Measurements from ENCODE around the gene KRT31. TPM values are rescaled to one million over a fixed set of nuclear protein-coding genes. Genes with fewer than 3 reads are reported as not detected.

Gene KRT31
- total RNA-seq: not detected
- long read RNA-seq: 0 reads

GRCh38 chr17:41396996-41397660 lies at the start of gene KRT31:
TSS of gene KRT31 (minus strand) at chr17:41397608. CDS start at chr17:41397539, 69 bp downstream.
- no peaks in the 10 kb centered on the region for H3K4me1 ChIP-seq
- intact Hi-C loops (cut with DNase I): no loop called here
- no peaks in the 10 kb centered on the region for H3K36me3 ChIP-seq
- DNase-seq (no peak), ATAC-seq (no peak)
- H3K27ac ChIP-seq: no peak within 1 kb of the TSS
- H3K4me3 ChIP-seq: no peak within 1 kb of the TSS
- no peaks in the 10 kb centered on the region for H3K9me3 ChIP-seq
- H3K27me3 ChIP-seq: no peaks in the 10 kb centered on the region
- no peak for TF ChIP-seq CTCF (IDR thresholded peaks at IDR 0.05)

- no peak for DNase-seq
- Histone ChIP-seq H3K4me3 (no peak overlapping the region), H3K9me3 (no peaks in the 10 kb centered on the region), H3K4me1 (no peaks in the 10 kb centered on the region), H3K36me3 (no peaks in the 10 kb centered on the region), H3K27ac (no peak overlapping the region), H3K27me3 (no peaks in the 10 kb centered on the region)
- no peak for TF ChIP-seq CTCF (IDR thresholded peaks at IDR 0.05)
- no peak for ATAC-seq
- intact Hi-C loops (cut with DNase I): no loop called here
Observed at GRCh38 chr17:41446806-41447205, 49.4 kb upstream of the KRT31 start.

GRCh38 chr17:41444640-41445039 lies 47.2 kb upstream of the KRT31 start:
- H3K27me3 ChIP-seq: no peaks in the 10 kb centered on the region
- no peak overlapping the region for H3K4me3 ChIP-seq
- no peaks in the 10 kb centered on the region for H3K36me3 ChIP-seq
- intact Hi-C loops (cut with DNase I): no loop called here
- DNase-seq (no peak), ATAC-seq (no peak)
- no peak for TF ChIP-seq CTCF (IDR thresholded peaks at IDR 0.05)
- H3K9me3 ChIP-seq: no peaks in the 10 kb centered on the region
- no peak overlapping the region for H3K27ac ChIP-seq
- H3K4me1 ChIP-seq: no peaks in the 10 kb centered on the region

GRCh38 chr17:41444186-41444585 lies 46.8 kb upstream of the KRT31 start:
- H3K4me3 ChIP-seq: no peak overlapping the region
- ATAC-seq (no peak), DNase-seq (no peak)
- no peaks in the 10 kb centered on the region for H3K27me3 ChIP-seq
- TF ChIP-seq CTCF (IDR thresholded peaks at IDR 0.05): no peak
- no peaks in the 10 kb centered on the region for H3K9me3 ChIP-seq
- no peaks in the 10 kb centered on the region for H3K4me1 ChIP-seq
- H3K27ac ChIP-seq: no peak overlapping the region
- H3K36me3 ChIP-seq: no peaks in the 10 kb centered on the region
- intact Hi-C loops (cut with DNase I): no loop called here

GRCh38 chr17:41442739-41443138 lies 45.3 kb upstream of the KRT31 start:
- intact Hi-C loops (cut with DNase I): no loop called here
- H3K27ac ChIP-seq: no peak overlapping the region
- H3K36me3 ChIP-seq: no peaks in the 10 kb centered on the region
- no peaks in the 10 kb centered on the region for H3K9me3 ChIP-seq
- TF ChIP-seq CTCF (IDR thresholded peaks at IDR 0.05): no peak
- no peaks in the 10 kb centered on the region for H3K4me1 ChIP-seq
- H3K27me3 ChIP-seq: no peaks in the 10 kb centered on the region
- H3K4me3 ChIP-seq: no peak overlapping the region
- DNase-seq (no peak), ATAC-seq (no peak)

Measured in upper lobe of right lung (tissue), 1 donor.